ENCODE data around the gene OR6Y1.

The OR6Y1 gene

DNA sequence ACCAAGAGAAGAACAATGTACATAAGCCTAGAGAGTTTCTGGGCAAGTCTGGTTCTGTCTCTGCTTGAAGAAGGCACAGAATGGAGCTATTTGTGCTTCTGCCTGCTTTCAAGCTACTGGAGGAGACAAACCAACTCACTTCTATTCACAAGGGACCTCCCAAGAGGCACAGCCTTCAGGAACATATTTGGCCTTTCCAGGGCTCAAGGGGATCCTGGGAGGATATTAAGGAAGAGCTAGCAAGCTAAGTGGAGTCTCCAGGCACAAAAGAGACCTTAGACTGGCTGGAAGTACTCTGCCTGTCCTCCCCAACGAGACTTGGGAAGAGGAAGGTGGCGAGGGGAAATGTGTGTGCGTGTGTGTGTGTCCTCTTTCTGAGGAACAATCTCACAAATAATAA, at the start of gene OR6Y1:
Gene OR6Y1, minus strand, starts transcription at position 54 of the 400 bp plus-strand sequence. CDS start 6,300 bp downstream, outside the sequence.
- DNase-seq = no peak

- no peak for DNase-seq
Measured at GRCh38 chr1:158600735-158601134, 46.5 kb upstream of the OR6Y1 start.

DNA sequence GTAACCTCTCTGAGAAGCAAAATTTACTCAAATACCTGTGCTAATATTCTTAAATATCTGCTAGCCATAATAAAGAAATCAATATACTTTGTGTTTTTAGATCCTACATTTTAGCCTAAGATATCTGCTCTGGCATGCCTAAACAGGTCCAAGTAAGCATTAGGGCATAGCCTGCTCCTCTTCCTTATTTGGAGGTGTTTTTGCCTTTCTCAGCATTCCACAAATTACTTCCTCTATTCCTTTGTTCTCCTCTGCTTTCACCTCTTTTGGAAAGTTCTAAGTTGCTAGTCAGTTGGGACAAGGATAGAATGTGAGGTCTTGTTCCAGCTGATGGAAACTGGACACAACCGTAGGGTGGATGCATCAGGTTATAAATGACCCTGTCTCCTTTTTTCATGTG, 32.7 kb upstream of the OR6Y1 start:
- DNase-seq = no peak

DNA sequence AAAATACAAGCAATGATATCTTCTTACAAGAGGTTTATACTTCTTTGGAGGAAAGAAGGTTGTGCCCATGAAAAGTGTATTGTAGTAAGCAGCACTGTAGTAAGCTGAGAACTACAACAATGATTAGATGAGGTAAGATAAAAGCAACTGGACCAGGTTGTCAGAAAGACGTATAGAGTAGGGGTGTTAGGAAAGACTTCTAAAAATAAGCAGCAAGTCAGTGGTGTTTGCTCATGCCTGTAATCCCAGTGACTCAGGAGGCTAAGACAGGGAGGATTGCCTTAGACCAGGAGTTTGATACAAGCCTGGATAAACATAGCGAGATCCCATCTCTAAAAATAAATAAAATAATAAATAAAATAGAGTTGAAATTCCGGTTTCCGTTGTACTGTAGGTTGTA, 29.8 kb upstream of the OR6Y1 start:
- DNase-seq = no peak

GRCh38 chr1:158579733-158580132, 25.5 kb upstream of the OR6Y1 start, which contains the start of gene OR10X1:
OR10X1 (minus strand) TSS chr1:158579899; CDS start chr1:158579899, 0 bp downstream.
- DNase-seq = no peak

GRCh38 chr1:158577561-158577960, 23.4 kb upstream of the OR6Y1 start:
- no peak for DNase-seq

- DNase-seq = no peak
Measured at GRCh38 chr1:158572226-158572625, 18.0 kb upstream of the OR6Y1 start.

- DNase-seq = no peak
Measured at GRCh38 chr1:158570480-158570879, 16.3 kb upstream of the OR6Y1 start, which contains the start of gene OR6P1. OR6P1 (minus strand) TSS chr1:158570580; CDS start chr1:158563604, 6,976 bp downstream.

- no peak for DNase-seq
Measured at GRCh38 chr1:158564608-158565007, 10.4 kb upstream of the OR6Y1 start.

GRCh38 chr1:158563853-158564252, 9.6 kb upstream of the OR6Y1 start:
- DNase-seq = no peak

- no peak for DNase-seq
Measured at GRCh38 chr1:158559696-158560095, 5.5 kb upstream of the OR6Y1 start.

- no peak for DNase-seq
Measured at GRCh38 chr1:158552296-158552695, 1.9 kb downstream of the OR6Y1 start.

DNA sequence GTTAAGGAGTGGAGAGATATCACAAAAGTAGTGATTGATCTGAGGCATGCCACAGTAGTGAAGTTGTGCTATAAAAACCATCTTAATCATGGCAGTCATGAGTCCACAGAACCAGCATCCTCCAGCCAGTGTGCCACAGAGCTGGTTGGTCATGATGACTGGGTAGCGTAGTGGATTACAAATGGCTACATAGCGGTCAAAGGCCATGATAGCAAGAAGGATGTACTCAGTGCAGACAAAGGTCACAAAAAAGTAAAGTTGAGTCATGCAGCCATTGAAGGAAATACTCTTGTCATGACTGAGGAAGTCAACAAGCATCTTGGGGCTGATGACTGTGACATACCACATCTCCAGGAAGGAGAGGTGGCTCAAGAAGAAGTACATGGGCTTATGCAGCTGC, 6.7 kb downstream of the OR6Y1 start:
- no peak for DNase-seq

DNA sequence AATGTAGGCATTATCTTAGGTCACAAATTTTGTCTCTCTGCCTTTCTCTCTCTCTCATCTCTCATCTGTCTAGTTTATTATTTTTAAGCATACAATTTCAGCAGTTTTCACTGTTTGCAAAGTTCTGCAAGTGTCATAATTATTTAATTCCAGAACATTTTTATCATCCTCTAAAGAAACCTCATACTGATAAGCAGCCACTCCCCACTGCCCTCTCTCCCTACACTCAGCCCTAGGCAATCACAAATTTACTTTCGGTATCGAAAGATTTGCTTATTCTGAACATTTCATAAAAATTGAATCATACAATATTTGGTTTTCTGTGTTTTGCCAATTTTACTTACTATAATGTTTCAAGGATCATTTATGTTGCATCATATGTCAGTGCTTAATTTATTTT, 16.6 kb downstream of the OR6Y1 start:
- DNase-seq = no peak

DNA sequence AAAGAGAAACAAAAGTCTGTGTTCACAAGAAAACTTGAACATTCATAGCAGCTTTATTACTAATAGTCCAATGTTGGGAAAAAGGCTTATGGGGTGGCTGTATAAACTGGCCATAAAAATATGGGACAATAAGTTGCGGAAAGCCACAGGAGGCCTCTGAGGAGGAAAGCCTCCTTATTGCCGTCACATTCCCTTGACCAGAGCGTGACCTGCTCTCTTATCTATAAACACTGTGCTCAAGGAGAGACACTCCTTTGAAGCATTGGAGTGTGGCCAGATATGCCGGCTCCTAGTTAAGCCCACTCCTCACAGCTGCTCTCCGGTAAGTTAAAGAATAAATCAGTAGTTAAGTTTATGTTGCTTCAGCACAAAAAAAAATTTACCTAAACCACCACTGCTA, 19.7 kb downstream of the OR6Y1 start:
- no peak for DNase-seq

DNA sequence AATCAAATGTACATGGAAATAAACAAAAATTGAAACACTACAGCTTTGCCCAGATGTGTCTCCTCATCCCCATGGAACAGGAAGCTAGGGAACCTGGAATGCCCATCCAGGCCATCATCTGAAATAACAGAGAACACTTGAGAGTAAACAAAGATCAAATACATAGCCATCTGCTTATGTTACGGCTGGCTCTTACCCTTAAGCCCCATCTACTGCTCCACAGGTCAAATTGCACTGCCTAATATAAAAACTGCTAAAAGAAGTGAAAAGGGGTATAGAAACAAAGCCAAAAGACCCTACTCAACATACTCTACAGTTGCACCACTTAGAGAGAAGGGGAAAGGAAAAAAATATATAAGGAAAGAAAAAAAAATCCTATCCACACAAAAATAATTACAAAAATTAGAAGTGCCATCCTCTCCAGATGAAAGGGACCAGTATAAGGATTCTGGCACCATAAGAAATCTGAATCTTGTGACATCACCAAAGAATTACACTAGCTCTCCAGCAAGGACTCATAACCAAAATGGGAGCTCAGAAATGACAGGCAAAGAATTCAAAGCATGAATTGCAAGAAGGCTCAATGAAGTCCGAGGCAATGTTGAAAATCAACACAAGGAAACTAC, 26.9 kb downstream of the OR6Y1 start:
- DNase-seq = peak in 1 of 56 donors; percentile 1

DNA sequence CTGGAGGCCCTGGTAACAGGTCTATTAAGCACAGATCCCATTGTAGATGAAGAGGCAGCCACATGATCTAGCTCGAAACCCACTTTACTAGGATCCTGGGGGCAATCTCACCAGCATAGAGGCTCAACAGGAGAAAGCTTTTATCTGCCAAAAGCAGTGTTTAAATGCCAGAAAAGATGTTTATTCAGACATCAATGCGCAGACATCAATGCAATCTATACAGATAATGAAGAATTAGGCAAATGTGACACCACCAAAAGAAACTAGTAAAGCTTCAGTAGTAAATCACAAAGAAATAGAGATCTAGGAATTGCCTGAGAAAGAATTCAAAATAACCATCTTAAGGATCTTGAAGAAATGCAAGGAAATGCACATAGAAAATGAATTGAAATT, 32.5 kb downstream of the OR6Y1 start:
- DNase-seq = no peak

- no peak for DNase-seq
Measured at GRCh38 chr1:158520955-158521665, 33.1 kb downstream of the OR6Y1 start.

GRCh38 chr1:158520021-158520420, 34.2 kb downstream of the OR6Y1 start:
- DNase-seq = no peak

GRCh38 chr1:158516966-158517365, 37.2 kb downstream of the OR6Y1 start:
- no peak for DNase-seq

DNA sequence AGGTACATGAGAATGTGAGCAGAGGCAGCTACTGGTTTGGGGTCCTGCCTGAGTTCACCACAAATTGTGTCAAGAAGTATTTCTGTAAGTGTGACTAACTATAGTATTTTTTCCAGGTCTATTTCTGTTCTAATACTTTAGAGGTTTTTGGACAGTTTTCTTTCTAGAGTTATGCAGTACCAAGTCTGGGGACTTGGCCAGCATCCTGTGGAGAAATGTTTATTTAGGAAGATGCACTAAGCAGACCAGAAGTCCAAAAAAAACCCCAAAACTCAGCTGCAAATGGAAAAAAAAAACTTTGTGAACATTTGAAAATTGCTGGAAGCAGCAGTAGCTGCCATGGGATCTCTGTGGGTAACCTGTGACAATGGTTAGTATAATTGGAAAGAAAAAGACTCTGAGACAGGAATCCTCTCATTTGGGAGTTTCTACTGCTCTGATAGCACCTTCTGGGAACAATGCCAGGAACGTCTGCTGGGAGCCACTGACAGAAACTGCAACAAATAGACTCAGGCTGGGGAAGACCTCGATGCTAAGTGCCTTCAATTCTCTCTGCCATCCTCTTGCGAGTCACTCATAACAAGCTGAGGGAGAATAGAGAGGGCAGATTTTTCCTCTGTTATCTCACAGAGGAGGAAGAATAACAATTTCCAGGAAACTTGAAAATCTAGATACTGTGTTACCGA, 44.6 kb downstream of the OR6Y1 start:
- DNase-seq = no peak

DNA sequence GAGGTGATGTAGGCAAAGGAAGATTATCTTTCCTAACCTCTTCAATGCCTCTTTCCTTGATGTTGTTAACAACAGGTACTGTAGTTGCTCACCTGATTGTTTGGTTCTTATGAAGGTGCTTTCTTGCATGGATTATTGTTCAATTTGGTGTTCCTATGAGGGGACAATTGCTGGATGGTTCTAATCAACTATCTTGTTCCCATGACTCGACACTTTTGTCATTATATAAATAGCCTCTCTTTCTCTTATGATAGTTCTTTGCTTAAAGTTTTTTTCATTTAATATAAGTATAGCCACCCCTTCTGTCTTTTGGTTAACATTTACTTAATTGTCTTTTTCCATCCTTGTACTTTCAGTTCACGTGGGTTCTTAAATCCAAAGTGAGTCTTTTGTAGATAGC, 46.7 kb downstream of the OR6Y1 start:
- DNase-seq = no peak

Data from nucleus accumbens (tissue), 56 donors.